Esophagus squamous epithelium (tissue), 5 donors: Measurements from ENCODE around the gene S100A3. TPM values are rescaled to one million over a fixed set of nuclear protein-coding genes. Genes with fewer than 3 reads are reported as not detected.

Experiments used
- DNase-seq: peaks from one replicate; lab custom pipeline; 2025; lab: John Stamatoyannopoulos, UW
- H3K27ac ChIP-seq, 4 donors: fragments of 200-600 bp; sonication (generic); one replicate each; pipeline ENCODE4 v1.5.1; 2016 to 2019; ENCODE audit warnings: mild to moderate bottlenecking in 1 of 4
- H3K27me3 ChIP-seq, 4 donors: fragments of 200-600 bp; sonication (generic); 1 replicate in 3 of 4; 2 replicates in 1 of 4; pipeline versions ENCODE4 v1.5.1 to v1.6.0; 2017 to 2021; ENCODE audit warnings: antibody characterized with exemption in 1 of 4
- H3K36me3 ChIP-seq, 3 donors: fragments of 200-600 bp; sonication (generic); one replicate each; pipeline ENCODE4 v1.5.1; 2016 to 2019
- H3K4me1 ChIP-seq, 3 donors: fragments of 200-600 bp; sonication (generic); one replicate each; pipeline ENCODE4 v1.5.1; 2017 to 2019
- H3K4me3 ChIP-seq, 4 donors: fragments of 200-600 bp; sonication (generic); 1 replicate in 3 of 4; 2 replicates in 1 of 4; pipeline ENCODE4 v1.5.1; 2016 to 2019; ENCODE audit warnings: mild to moderate bottlenecking in 2 of 4, moderate library complexity in 1 of 4
- H3K9me3 ChIP-seq, 3 donors: fragments of 200-600 bp; sonication (generic); one replicate each; pipeline ENCODE4 v1.5.1; 2016 to 2019
- POLR2A ChIP-seq, 4 donors: fragments of 450-650 bp; IDR thresholded peaks; one replicate each; pipeline ENCODE4 v1.6.1; 2017; ENCODE audit warnings: antibody characterized with exemption in 4 of 4, mild to moderate bottlenecking in 4 of 4, moderate library complexity in 3 of 4
- WGBS, 2 donors: methylation state at CpG; one replicate each; pipeline ENCODE4 v1.1.5; 2018; 5-methylcytosine and 5-hydroxymethylcytosine counted together
- intact Hi-C: fragments of 100-400 bp; cut with DNase I; formaldehyde crosslinking; loops from one replicate; pipeline ENCODE4 v1.15.0; 2022
- total RNA-seq, 4 donors: library from RNA; depleted of rRNA; stranded (reverse); fragments of >200 nt; gene quantifications; one replicate each; pipeline ENCODE4 v1.1.0, GENCODE V29; 2016
- TF ChIP-seq, protein P1 (sequence below), 6 experiments: fragments of 450-650 bp in 4 of 6; fragments of 200-600 bp in 2 of 6; sonication (generic) in 2 of 6; IDR thresholded peaks; one replicate each; pipeline ENCODE4 v1.5.1; 2016 to 2019; ENCODE audit warnings: antibody characterized with exemption in 6 of 6, mild to moderate bottlenecking in 4 of 6, moderate library complexity in 4 of 6
- donor health status: DM: yes; HTN: yes; CAD: no.

S100A3 gene
- total RNA-seq, 4 donors from 2014 or later: 1.2 to 16.5 (median 9.2) TPM

DNA sequence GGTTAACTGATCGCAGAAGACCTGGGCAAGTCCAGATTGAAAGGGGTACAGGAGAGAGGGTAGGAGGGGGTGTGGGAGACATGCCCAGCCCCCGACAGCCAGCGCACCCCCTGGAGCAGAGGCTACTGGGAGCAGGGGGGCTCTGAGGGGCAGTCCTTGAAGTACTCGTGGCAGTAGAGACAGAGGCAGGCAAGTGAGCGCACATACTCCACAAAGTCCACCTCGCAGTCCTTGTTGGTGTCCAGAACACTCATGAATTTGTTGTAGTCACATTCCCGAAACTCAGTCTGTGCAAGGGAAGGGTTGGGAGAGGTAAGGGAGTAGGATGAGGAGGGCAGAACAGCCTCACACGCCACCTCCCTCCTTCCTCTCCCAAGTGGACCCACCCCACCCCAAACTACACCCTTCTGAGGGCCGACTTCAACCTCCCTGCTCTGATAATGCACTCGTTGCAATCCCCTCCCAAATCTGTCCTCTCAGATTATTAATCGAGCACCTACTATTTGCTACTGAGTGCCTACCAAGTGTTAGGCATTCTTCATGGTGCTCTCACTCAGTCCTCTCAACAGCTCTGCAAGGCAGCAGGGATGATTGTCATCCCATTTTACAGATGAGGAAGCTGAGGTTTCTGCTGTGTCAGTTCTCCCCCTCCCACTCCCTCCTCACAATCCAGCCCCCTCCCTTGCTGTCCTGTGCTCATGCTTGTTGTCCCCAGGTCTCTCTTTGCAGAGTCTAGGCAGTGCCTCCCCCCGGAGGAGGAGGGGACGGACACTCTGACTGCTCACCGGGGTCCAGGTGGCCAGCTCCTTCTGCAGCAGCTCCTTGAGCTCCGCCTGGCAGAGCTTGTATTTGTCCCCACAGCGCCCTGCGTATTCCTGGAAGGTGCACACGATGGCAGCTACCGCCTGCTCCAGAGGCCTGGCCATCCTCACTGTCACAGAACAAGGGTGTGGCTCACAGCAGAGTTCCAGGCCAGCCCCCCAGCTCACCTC lies 1.2 kb downstream of the S100A3 start:
- Histone ChIP-seq H3K4me3 (no peak overlapping the region), H3K4me1 (peaks cover 79 to 100% (median 86%) of the 10 kb centered on the region in 3 donors), H3K36me3 (peaks cover 0 to 20% (median 0%) of the 10 kb centered on the region in 3 donors), H3K27me3 (no peaks in the 10 kb centered on the region), H3K27ac (peak overlapping the region; percentile 88 to 94 (median 92)), H3K9me3 (no peaks in the 10 kb centered on the region)
- TF ChIP-seq, protein P1, sequence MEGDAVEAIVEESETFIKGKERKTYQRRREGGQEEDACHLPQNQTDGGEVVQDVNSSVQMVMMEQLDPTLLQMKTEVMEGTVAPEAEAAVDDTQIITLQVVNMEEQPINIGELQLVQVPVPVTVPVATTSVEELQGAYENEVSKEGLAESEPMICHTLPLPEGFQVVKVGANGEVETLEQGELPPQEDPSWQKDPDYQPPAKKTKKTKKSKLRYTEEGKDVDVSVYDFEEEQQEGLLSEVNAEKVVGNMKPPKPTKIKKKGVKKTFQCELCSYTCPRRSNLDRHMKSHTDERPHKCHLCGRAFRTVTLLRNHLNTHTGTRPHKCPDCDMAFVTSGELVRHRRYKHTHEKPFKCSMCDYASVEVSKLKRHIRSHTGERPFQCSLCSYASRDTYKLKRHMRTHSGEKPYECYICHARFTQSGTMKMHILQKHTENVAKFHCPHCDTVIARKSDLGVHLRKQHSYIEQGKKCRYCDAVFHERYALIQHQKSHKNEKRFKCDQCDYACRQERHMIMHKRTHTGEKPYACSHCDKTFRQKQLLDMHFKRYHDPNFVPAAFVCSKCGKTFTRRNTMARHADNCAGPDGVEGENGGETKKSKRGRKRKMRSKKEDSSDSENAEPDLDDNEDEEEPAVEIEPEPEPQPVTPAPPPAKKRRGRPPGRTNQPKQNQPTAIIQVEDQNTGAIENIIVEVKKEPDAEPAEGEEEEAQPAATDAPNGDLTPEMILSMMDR (IDR thresholded peaks at IDR 0.05): no peak
- no peak for TF ChIP-seq POLR2A (IDR thresholded peaks at IDR 0.05)
- intact Hi-C loops: no loop called here
- DNase-seq: no peak
- 83 to 84% methylated on average over 12 to 18 of the region's 19 CpGs for WGBS, 2 donors

DNA sequence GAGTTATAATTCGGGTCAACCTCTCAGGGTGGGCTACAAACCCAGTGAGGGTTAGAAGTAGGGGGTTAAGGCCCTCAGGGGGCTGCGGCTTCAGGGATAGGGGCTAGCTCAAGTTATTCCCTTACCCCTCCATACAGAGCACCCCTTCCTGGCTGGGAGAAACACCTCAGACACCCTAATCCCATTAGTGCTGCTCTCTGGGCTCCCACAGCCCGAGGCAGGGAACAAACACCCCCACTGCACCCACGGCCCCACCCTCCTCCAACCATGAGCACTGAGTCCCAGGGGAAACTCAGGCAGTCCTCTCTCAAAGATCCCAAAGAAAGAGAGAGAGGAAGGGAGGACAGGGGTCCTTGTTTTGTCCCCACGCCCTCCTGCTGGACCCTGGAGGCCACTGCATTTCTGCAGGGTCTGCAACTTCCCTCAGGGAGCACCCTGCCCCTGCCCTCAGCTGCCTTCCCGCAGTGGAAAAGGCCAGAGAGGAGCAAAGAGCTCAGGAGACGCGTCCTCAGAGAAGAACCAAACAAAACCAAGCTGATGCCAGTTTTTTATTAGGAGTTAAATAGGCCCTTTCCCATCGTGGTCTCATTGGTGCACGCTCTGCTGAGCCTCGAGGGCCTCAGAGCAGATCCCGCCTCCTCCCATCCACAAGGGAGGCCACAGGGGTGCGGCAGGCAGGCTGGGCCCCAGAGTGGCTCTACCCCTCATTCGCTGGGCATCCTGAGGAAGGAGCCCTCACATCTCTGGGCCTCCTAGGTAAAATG lies 2.1 kb downstream of the S100A3 start:
- DNase-seq: no peak
- H3K36me3 ChIP-seq: peaks cover 0 to 13% (median 0%) of the 10 kb centered on the region in 3 donors
- H3K9me3 ChIP-seq: no peaks in the 10 kb centered on the region
- peak overlapping the region in 2 of 4 donors; percentile 49 to 64 for H3K4me3 ChIP-seq
- 48 to 61% methylated on average over 8 to 10 of the region's 14 CpGs for WGBS, 2 donors
- H3K27me3 ChIP-seq: no peaks in the 10 kb centered on the region
- peak overlapping the region; percentile 88 to 94 (median 92) for H3K27ac ChIP-seq
- intact Hi-C loops: no loop called here
- no peak for TF ChIP-seq POLR2A (IDR thresholded peaks at IDR 0.05)
- TF ChIP-seq, protein P1 (IDR thresholded peaks at IDR 0.05): no peak
- peaks cover 87 to 100% (median 93%) of the 10 kb centered on the region in 3 donors for H3K4me1 ChIP-seq

DNA sequence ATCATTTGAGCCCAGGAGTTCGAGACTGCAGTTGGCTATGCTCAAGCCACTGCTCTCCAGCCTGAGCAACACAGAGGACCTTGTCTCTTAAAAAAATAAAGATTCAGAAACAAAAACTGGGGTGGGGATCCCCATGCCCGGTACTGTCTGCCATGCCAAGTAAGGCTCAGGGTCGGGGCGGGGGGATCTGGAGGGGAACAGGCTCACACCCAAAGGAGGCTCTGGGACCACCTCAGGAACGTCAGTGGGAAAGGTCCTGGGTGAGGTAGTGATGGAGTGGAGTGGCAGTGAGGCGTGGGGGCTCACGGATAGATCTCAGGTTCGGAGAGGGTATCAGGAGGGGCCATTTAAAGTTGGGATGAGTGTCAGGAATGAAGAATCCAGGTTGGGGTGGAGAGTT lies 2.7 kb downstream of the S100A3 start:
- Histone ChIP-seq H3K4me1 (peaks cover 93 to 100% (median 96%) of the 10 kb centered on the region in 3 donors), H3K36me3 (peaks cover 0 to 8% (median 0%) of the 10 kb centered on the region in 3 donors), H3K27ac (peak overlapping the region; percentile 88 to 94 (median 92)), H3K27me3 (no peaks in the 10 kb centered on the region), H3K9me3 (no peaks in the 10 kb centered on the region), H3K4me3 (peak overlapping the region in 3 of 4 donors; percentile 47 to 64 (median 49))
- 67 to 73% methylated on average over 7 of the region's 8 CpGs for WGBS, 2 donors
- TF ChIP-seq, protein P1 (IDR thresholded peaks at IDR 0.05): no peak
- no peak for TF ChIP-seq POLR2A (IDR thresholded peaks at IDR 0.05)
- no peak for DNase-seq
- intact Hi-C loops: no loop called here

DNA sequence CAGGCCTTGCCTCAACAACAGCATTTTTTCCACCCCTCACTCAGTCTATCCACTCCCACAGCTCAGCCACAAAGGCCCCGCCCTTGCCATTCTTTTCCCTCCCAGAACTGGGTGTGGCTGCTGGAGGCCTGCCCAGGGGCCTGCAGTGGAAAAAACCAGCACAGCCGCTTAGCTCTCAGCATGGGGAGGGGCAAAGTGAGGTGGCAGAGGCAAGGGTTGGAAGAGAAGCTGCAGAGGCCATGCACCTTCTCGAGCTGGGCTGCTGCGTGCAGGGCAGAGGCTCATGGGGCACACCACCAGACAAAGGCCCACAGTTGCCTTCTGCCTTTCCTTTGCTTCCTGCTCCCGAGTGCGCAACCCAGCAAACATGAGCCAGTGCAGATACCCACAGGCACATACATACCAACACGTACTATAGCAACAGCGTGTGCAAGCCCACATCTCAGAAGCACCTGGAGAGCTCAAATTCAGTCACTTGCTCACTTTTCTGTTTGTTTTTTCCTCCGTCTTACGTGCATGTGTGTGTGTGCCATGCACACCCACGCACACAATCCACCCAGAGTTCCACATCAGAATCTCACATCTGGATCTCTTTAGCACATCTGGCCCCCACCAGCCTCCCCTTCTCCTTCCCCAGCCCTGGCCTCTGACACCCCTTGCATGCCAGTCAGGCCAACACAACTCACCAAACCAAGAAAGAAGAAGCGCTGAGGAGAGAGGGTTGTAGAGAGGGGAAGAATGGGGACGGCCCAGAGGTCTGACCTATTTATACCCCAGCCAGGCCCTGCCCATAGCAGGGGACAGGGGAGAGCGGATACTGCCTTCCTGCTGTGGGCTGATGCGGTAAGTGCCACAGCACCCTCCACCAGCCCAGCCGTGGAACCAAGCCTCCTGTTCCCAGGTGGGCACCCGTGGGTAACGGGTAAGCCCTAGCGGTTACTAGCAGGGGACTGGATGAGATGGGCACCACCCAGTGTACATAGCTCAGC lies 3.7 kb downstream of the S100A3 start, which contains the start of gene S100A4:
Gene S100A4 (minus strand): TSS at position 740 of the 989 bp plus-strand sequence. CDS start 1,012 bp downstream, outside the sequence.
- peak within 1 kb of the TSS; percentile 20 to 64 (median 48) for H3K4me3 ChIP-seq
- peak within 1 kb of the TSS; percentile 88 to 94 (median 92) for H3K27ac ChIP-seq
- H3K9me3 ChIP-seq: no peaks in the 10 kb centered on the region
- H3K4me1 ChIP-seq: peaks cover 96 to 100% (median 99%) of the 10 kb centered on the region in 3 donors
- intact Hi-C loops: no loop called here
- H3K27me3 ChIP-seq: no peaks in the 10 kb centered on the region
- DNase-seq: peak; percentile 76
- 8 to 17% methylated on average over 9 to 11 of the region's 19 CpGs for WGBS, 2 donors
- TF ChIP-seq POLR2A (IDR thresholded peaks at IDR 0.05): peak in 3 of 4 donors; percentile 20 to 57 (median 57)
- TF ChIP-seq, protein P1 (IDR thresholded peaks at IDR 0.05): peak in 2 of 6 experiments; percentile 3 to 18
- H3K36me3 ChIP-seq: peaks cover 0 to 8% (median 0%) of the 10 kb centered on the region in 3 donors
